ENCODE measurements around the gene WDR37.

- TF ChIP-seq CTCF (IDR thresholded peaks at IDR 0.05) (no peak), POLR2A (IDR thresholded peaks at IDR 0.05) (no peak)
Measured at GRCh38 chr10:1020460-1020859, 35.7 kb upstream of the WDR37 start.
